NCI-H460 (cell line): Measurements from ENCODE around the gene PCID2. TPM values are rescaled to one million over a fixed set of nuclear protein-coding genes. Genes with fewer than 3 reads are reported as not detected.
"Not testable (repeated sequence)": the region's sequence is repeated elsewhere in the genome, so short reads cannot be mapped to it uniquely, and the experiment has no call there.

ENCODE experiments used
- DNase-seq: peaks from one replicate; pipeline ENCODE4 v3.0.0-alpha.2; 2016; ENCODE audit warnings: low read depth; ENCODE audit errors: extremely low read depth
- polyA plus RNA-seq: library from polyadenylated mRNA; depleted of rRNA; stranded (reverse); fragments of >200 nt; gene quantifications from 2 replicates; pipeline ENCODE4 v1.2.3, GENCODE V29; 2014; cell fraction: nucleus; rRNA removed
- total RNA-seq: library from RNA; depleted of rRNA; stranded (reverse); fragments of >200 nt; shearing (Covaris generic); gene quantifications from 2 replicates; pipeline ENCODE4 v1.2.3, GENCODE V29; 2014; rRNA removed

Gene PCID2
- total RNA-seq: 120 and 124 TPM in 2 replicates
- polyA plus RNA-seq: 189 and 233 TPM in 2 replicates

- peak; percentile 78 for DNase-seq
Observed at GRCh38 chr13:113208421-113209335, at the start of gene PCID2. Gene PCID2, minus strand, starts transcription at chr13:113208669. Its CDS starts 35 bp downstream, at chr13:113208634.

GRCh38 chr13:113257908-113258307 is 49.4 kb upstream of the PCID2 start:
- not testable (repeated sequence) for DNase-seq

GRCh38 chr13:113252516-113253095 is 44.1 kb upstream of the PCID2 start:
- no peak for DNase-seq

GRCh38 chr13:113245849-113246796 is 37.7 kb upstream of the PCID2 start:
- no peak for DNase-seq

- DNase-seq: no peak
Observed at GRCh38 chr13:113243847-113244246, 35.4 kb upstream of the PCID2 start.

GRCh38 chr13:113241623-113242022 is 33.2 kb upstream of the PCID2 start:
- DNase-seq: not testable (repeated sequence)

- DNase-seq: no peak
Observed at GRCh38 chr13:113239986-113240385, 31.5 kb upstream of the PCID2 start.

GRCh38 chr13:113239357-113239756 is 30.9 kb upstream of the PCID2 start:
- DNase-seq: no peak

GRCh38 chr13:113238536-113238935 is 30.1 kb upstream of the PCID2 start:
- no peak for DNase-seq

GRCh38 chr13:113233101-113233500 is 24.6 kb upstream of the PCID2 start:
- DNase-seq: no peak

- no peak for DNase-seq
Observed at GRCh38 chr13:113232208-113233003, 23.9 kb upstream of the PCID2 start.

- no peak for DNase-seq
Observed at GRCh38 chr13:113231306-113232207, 23.1 kb upstream of the PCID2 start.

- no peak for DNase-seq
Observed at GRCh38 chr13:113229791-113230190, 21.3 kb upstream of the PCID2 start.

GRCh38 chr13:113229161-113229560 is 20.7 kb upstream of the PCID2 start:
- DNase-seq: no peak

GRCh38 chr13:113226873-113227450 is 18.5 kb upstream of the PCID2 start:
- DNase-seq: no peak

- DNase-seq: no peak
Observed at GRCh38 chr13:113225515-113225914, 17.0 kb upstream of the PCID2 start.

GRCh38 chr13:113224486-113224885 is 16.0 kb upstream of the PCID2 start:
- DNase-seq: no peak

- DNase-seq: no peak
Observed at GRCh38 chr13:113223070-113223469, 14.6 kb upstream of the PCID2 start.
